ENCODE results near the gene PAK4.
"Not testable (repeated sequence)": the region's sequence is repeated elsewhere in the genome, so short reads cannot be mapped to it uniquely, and the experiment has no call there.

PAK4 gene

DNA sequence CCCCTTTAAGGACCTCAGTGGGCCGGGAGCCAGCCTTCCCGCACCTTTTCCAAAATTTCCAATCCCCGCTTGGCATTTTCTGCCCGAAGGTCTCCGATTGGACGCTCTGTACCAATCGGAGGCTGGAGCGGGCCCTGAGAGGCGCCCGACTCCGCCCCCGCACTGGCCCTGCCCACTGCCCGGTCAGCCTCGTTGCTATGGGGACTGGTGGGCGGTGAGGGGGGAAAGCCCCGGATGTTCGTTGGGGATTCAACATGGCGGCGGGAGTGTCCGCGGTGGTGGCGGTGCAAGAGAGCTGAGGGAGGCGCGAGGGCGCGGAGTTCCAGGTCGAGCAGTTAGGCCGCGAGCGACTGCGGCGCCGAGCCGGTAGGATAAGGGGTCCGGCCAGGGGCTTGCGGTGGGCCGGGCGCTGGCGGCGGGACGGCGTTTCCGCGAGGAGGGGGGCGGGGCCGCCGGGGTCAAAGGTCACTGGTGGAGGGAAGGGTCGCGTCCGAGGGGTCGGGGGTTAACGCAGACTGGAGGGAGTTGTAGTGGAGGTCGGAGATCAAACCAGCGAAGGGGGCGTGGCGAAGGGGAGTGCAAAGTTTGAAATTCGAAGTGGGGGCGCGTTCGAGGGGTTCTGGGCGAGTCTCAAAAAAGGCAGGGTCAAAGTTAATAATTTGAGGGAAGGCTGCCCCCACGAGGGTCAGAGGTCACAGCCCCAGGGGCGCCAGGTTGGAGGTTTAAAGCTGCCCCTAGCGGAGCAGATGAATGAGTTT, at the start of gene PAK4:
PAK4 (plus strand) TSS at position 233 of the 758 bp plus-strand sequence. CDS start 43,768 bp downstream, outside the sequence.
- DNase-seq (ENCODE audit: low read depth in 2 of 2): peak; percentile 95 to 98

DNA sequence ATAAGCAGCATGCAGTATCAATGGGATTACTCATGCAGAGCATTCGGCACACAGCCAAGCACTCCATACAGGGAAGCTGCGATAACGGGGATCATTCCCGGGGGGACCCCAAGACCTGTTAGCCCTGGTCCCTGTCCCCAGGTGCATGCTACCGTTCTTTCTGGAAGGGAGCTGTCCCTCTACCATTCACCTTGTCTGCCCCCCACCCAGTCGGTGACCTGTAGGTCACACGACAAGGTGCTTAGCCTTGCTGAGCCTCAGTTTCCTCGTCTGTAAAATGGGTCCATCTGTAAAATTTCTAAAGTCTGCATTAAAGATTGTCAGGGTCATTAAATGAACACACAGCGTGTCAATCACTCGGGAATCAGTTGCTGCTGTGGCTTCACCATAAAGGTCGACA, 48.3 kb upstream of the PAK4 start:
- DNase-seq (ENCODE audit: low read depth in 2 of 2): no peak

DNA sequence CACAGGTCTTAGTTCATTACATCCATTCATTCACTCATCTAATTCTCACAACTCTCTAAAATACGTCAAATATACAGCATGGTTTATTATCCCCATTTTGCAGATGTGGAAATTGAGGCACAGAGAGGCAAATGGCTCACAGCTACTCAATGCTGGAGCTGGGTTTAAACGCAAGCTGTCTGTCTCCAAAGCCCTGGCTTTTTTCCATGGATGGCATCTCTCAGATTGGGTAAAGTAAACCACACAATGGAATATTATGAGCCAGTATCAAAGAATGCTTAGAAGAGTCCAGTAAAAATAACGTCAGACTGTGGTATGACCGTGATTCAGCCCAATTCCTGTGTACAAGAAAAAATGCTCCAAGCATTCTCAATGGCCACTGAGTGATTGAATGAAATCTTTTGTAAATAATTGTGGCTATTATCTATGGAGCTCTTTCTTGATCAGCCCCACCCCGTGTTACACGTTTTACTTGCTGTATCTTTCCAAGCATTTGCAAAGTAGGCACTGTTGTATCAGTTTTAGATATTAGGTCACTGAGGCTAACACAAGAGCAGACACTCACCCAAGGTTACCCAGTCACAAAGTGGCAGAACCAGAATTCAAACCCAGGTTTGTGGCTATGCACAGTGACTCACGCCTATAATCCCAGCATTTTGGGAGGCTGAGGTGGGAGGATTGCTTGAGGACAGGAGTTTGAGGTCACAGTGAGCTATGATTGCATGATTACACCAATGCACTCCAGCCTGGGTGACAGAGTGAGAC, 47.0 kb upstream of the PAK4 start:
- DNase-seq (ENCODE audit: low read depth in 2 of 2): no peak

- no peak for DNase-seq (ENCODE audit: low read depth in 2 of 2)
These were observed 45.2 kb upstream of the PAK4 start for GRCh38 chr19:39080431-39080830.

DNA sequence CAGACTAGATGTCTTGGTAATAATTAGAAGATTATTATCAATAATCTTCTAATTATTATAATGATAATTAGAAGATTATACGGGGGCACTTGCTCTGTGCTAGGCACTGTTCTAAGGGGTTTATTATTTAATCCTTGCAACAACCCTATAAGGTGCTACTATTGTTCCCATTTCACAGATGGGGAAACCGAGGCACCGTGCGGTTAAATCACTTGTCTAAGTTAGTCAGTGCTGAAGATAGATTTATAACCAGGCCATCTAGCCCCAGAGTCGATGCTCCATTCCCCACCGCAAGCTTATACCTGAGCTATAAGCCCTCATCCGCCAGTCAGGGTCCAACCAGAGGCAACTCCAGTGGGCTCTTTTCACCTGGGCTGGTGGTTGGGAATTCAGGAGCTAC, 43.4 kb upstream of the PAK4 start:
- DNase-seq (ENCODE audit: low read depth in 2 of 2): no peak

DNA sequence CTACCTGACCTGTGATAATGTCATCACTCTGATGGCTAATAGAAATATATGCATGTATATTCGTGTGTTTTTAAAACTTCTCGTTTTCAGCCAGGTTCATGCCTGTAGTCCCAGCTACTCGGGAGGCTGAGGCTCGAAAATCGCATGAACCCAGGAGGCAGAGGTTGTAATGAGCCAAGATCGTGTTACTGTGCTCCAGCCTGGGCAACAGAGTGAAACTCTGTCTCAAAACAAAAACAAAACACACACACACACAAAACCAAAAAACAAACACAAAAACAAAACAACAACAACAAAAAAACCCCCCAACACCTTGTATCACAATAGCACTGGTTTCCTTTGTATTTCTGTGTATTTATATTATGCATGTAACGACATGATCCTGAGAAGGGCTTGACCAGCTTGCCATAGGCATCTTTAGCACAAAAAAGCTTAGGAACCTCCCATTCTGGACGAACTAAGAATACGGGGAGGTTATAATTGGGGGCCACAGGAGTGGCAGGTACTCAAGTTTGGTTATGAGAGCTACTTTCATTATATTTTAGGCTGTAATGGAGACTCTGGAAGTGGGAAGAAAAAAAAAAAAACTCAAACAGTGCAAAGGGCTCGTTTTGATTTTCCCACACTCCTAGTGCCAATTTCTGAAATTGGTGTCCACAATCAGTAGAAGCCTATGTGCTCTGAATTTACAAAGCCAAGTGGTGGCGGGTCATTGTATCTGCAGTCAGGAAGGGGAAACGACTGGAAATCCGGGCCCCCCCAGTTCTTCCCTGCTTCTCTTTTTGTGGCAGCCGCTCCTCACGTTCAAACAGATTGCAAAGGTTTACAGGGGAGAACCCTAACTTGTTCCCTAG, 42.6 kb upstream of the PAK4 start:
- DNase-seq (ENCODE audit: low read depth in 2 of 2): no peak

DNA sequence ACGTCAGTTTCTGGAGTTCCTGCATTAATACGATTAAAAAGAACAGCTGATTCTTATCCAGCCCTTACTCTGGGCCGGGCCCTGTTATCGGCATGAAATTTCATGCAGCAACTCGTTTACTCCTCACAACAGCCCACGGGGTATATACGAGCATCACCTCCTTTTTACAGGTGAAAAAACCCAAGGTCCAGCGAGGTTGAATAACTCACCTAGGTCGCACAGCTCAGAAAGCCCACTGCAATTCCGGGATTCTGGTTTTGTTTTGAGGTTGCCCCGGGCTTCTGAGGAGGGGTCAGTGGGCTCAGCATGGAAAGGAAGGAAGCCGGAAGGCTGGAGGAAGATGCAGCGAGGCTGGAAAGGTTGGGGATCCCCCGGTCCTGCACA, 42.0 kb upstream of the PAK4 start:
- no peak for DNase-seq (ENCODE audit: low read depth in 2 of 2)

DNA sequence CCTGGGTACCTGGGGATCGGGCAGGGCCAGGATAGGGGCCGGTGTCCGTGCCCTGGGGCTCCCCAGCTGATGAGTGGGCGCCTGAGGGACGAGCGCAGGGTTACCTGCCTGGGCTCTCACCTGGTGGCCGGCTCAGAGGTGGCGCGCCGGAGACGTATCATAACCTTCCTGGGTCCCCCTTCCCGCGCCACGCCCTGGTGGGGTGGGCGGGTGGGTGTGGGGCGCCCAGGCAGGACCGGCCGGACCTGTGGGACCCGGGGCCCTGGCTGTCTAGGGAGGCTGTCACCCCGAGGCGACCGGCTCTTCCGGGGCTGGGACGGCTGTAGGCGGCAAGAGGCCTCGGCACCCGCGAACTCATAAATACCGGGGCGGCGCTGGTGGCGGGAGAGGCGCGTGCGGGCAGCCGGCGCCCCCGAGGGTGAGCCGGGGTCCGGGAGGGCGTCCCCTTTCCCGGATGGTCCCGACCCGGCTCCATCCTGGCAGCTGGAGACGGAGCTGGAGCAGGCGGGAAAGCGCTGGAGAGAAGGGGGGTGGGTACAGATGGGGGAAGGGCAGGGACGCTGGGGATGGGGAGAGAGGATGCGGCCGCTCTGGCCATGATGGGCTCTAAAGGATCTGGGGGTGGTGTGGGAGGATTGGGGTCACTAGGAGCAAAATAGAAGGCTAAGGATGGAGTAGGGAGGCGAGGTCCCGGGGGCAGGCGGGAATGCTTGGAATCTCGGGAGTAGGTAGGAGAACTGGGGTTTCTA, 41.4 kb upstream of the PAK4 start, which contains the start of gene ACP7:
ACP7 (plus strand) TSS at position 386 of the 749 bp plus-strand sequence. CDS start 902 bp downstream, outside the sequence.
- peak in 1 of 2 experiments; percentile 10 for DNase-seq (ENCODE audit: low read depth in 2 of 2)

DNA sequence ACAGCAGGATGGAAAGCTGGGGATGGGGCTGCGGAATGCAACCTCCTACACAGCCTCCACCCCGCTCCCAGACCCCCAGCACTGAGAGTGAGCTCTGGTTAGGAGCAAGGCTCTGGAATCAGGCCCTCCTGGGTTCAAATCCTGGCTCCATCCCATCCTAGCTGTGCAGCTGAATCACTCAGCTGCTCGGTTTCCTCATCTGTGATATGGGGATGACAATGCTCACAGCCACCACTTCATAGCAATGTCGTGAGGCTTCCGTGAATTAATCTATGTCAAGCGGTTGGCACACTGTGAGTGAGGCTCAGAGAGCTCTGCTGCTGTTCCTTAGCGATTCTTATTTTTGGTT, 40.9 kb upstream of the PAK4 start:
- DNase-seq (ENCODE audit: low read depth in 2 of 2): no peak

GRCh38 chr19:39085392-39085791, 40.2 kb upstream of the PAK4 start:
- no peak for DNase-seq (ENCODE audit: low read depth in 2 of 2)

DNA sequence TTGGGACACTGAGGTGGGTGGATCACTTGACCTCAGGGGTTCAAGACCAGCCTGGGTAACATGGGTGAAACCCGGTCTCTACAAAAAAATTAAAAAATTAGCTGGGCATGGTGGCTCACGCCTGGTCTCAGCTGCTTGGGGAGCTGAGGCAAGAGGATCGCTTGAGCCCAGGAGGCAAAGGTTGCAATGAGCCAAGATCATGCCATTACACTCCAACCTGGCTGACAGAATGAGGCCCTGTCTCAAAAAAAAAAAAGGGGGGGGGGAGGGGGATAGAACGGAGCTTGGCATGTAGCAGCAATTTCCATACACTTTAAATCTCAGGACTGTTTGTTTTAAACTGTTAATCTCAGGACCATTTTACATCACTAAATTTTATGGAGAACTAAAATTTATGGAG, 39.2 kb upstream of the PAK4 start:
- DNase-seq (ENCODE audit: low read depth in 2 of 2): no peak

DNA sequence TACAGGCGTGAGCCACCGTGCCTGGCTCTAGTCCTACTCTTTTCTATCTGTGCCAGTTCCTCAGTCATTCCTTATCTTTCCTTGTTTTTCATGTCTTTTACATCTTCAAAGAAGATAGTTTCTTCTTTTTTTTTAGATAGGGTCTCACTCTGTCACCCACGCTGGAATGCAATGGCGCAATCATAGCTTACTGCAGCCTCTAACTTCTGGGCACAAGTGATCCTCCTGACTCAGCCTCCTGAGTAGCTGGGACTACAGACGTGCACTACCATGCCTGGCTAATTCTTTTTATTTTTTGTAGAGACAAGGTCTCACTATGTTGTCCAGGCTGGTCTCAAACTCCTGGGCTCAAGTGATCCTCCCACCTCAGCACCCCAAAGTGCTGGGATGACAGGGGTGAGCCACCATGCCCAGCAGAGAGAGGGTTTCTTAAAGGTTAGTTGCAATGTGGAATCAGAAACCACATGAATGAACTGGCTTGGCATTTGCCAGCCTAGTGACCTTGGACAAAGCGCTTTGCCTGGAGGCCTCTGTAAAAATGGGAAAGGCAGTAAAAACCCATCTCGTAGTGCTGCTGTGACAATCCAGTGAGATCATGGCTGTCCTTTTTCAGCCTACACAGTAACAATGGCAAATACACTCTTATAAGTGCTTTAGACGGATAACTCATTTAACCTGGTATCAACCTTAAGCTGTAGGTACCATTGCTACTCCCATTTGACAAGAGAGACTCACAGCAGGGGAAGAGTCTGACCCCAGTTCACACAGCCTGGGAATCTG, 37.5 kb upstream of the PAK4 start:
- no peak for DNase-seq (ENCODE audit: low read depth in 2 of 2)

DNA sequence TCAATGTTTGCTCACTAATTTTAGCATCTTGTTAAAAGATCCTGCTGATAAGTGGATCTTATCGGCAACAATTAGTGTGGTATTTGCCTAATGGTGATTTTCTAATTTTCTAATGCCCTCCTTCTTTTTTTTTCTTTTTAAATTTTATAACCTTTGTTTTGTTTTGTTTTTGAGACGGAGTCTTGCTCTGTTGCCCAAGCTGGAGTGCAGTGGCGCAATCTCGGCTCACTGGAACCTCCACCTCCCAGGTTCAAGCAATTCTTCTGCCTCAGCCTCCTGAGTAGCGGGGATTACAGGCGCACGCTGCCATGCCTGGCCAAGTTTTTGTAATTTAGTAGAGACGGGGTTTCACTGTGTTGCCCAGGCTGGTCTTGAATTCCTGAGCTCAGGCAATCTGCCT, 35.6 kb upstream of the PAK4 start:
- DNase-seq (ENCODE audit: low read depth in 2 of 2): not testable (repeated sequence)

DNA sequence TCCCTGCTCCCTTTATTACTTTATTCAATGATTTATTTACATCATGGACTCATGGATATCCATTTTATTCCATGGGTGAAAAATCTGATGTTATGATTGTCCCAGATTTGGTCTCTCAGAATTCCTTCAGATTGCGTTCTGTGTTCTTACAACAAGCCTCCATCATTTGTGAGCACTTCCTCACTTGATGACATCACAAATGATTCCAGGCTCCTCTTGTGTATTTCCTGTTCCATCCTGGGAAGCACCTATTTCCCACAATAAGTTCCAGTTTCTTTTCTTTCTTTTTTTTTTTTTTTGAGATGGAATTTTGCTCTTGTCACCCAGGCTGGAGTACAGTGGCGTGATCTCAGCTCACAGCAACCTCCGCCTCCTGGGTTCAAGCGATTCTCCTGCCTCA, 34.7 kb upstream of the PAK4 start:
- DNase-seq (ENCODE audit: low read depth in 2 of 2): no peak

DNA sequence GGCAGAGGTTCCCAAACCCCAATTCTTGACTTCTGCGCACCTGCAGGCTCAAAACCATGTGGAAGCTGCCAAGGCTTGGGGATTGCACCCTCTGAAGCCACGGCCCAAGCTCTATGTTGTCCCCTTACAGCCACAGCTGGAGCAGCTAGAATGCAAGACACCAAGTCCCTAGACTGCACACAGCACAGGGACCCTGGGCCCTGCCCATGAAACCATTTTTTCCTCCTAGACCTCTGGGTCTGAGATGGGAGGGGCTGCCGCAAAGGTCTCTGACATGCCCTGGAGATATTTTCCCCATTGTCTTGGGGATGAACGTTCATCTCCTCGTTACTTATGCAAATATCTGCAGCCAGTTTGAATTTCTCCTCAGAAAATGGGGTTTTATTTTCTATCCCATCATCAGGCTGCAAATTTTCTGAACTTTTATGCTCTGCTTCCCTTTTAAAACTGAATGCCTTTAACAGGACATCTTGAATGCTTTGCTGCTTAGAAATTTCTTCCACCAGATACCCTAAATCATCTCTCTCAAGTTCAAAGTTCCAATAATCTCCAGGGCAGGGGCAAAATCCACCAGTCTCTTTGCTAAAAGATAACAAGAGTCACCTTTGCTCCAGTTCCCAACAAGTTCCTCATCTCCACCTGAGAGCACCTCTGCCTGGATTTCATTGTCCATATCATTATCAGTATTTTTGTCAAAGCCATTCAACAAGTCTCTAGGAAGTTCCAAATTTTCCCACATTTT, 29.6 kb upstream of the PAK4 start:
- not testable (repeated sequence) for DNase-seq (ENCODE audit: low read depth in 2 of 2)

- no peak for DNase-seq (ENCODE audit: low read depth in 2 of 2)
These were observed 28.3 kb upstream of the PAK4 start for GRCh38 chr19:39097299-39097698.

DNA sequence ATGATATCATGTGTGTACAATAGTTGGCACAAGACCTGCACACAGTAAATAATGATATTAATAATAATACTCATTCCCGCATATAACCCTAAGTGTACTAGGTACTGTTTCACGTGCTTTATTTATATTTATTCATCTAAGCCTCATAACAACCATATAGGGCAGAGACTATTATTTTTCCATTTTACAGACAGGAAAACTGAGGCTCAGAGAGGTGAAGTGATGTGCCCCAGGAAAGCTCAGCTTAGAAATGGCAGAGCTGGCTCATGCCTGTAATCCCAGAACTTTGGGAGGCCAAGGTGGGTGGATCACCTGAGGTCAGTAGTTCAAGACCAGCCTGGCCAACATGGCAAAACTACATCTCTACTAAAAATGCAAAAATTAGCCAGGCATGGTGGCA, 27.9 kb upstream of the PAK4 start:
- DNase-seq (ENCODE audit: low read depth in 2 of 2): no peak

- no peak for DNase-seq (ENCODE audit: low read depth in 2 of 2)
These were observed 27.0 kb upstream of the PAK4 start for GRCh38 chr19:39098365-39099269.

GRCh38 chr19:39099341-39099740, 26.2 kb upstream of the PAK4 start:
- no peak for DNase-seq (ENCODE audit: low read depth in 2 of 2)

Measured in stimulated activated CD4-positive, alpha-beta T cell treated with anti-CD3 and anti-CD28 coated beads, Interleukin-12 subunit alpha, Interleukin-12 subunit beta, amount 100 ng/mL, for 24 hours (primary cell).